Glutamatergic neuron (in vitro differentiated cells): ENCODE data around the gene RNF227. TPM values are rescaled to one million over a fixed set of nuclear protein-coding genes. Genes with fewer than 3 reads are reported as not detected.
"Not testable (repeated sequence)": the region's sequence is repeated elsewhere in the genome, so short reads cannot be mapped to it uniquely, and the experiment has no call there.

Experiments used
- DNase-seq: peaks from one replicate; pipeline ENCODE4 v3.0.0; 2022
- H3K27ac Mint-ChIP-seq: one replicate; pipeline ENCODE4 v1.8.0; 2020; ENCODE audit warnings: mild to moderate bottlenecking, mixed read lengths, inconsistent platforms; ENCODE audit not compliant: unreplicated experiment
- H3K27me3 Mint-ChIP-seq: one replicate; pipeline ENCODE4 v1.8.0; 2020; ENCODE audit warnings: mild to moderate bottlenecking, moderate library complexity, mixed read lengths, inconsistent platforms; ENCODE audit not compliant: unreplicated experiment
- H3K36me3 Mint-ChIP-seq: one replicate; pipeline ENCODE4 v1.8.0; 2020; ENCODE audit warnings: mild to moderate bottlenecking, mixed read lengths, inconsistent platforms; ENCODE audit not compliant: unreplicated experiment
- H3K4me1 Mint-ChIP-seq: one replicate; pipeline ENCODE4 v1.8.0; 2020; ENCODE audit warnings: mild to moderate bottlenecking, low read depth, mixed read lengths, inconsistent platforms; ENCODE audit not compliant: unreplicated experiment
- H3K4me3 Mint-ChIP-seq: one replicate; pipeline ENCODE4 v1.8.0; 2020; ENCODE audit warnings: mild to moderate bottlenecking, mixed read lengths, inconsistent platforms; ENCODE audit not compliant: unreplicated experiment
- H3K9me3 Mint-ChIP-seq: one replicate; pipeline ENCODE4 v1.8.0; 2020; ENCODE audit warnings: mild to moderate bottlenecking, moderate library complexity, mixed read lengths, inconsistent platforms; ENCODE audit not compliant: unreplicated experiment
- total RNA-seq: library from RNA; stranded (reverse); fragmentation: NEBNext Ultra II Directional; extraction: Animal tissue kit (Norgen Biotek cat#: 25700); gene quantifications from one replicate; pipeline ENCODE4 v1.2.1, GENCODE V29; 2021; ENCODE audit not compliant: unreplicated experiment
- TF ChIP-seq, protein P1 (sequence below): fragments of 200-600 bp; sonication (generic); IDR thresholded peaks from one replicate; pipeline ENCODE4 v1.5.0; 2021; ENCODE audit not compliant: partially characterized antibody, unreplicated experiment

RNF227 gene
- total RNA-seq, 1 donor from 2014 or later: 0.49 TPM

DNA sequence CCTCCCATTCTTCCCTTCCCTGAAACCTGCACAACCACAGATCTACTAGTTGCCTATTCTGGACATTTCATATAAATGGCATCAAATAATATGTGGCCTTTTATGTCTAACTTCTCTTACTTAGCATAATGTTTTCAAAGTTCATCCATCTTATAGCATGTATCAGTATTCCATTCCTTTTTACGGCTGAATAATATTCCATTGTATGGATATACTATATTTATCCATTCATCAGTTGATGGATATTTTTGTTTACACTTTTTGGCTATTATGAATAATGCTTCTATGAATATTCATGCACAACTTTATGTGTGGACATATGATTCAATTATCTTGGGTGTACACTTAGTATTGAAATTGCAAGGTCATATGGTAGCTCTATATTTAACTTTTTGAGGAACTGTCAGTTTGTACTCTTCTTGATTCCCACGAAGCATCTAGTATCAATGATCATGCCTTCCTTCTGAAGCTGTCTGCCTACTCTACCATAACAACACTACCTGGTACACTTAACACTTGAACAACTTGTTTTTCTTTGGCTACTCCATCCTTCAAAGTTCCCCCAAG, 40.2 kb downstream of the RNF227 start:
- Mint-ChIP-seq H3K4me1 (no peaks in the 10 kb centered on the region), H3K27ac (no peak overlapping the region), H3K9me3 (no peaks in the 10 kb centered on the region), H3K27me3 (peaks cover 2% of the 10 kb centered on the region), H3K36me3 (no peaks in the 10 kb centered on the region), H3K4me3 (no peak overlapping the region)
- no peak for DNase-seq
- TF ChIP-seq, protein P1, sequence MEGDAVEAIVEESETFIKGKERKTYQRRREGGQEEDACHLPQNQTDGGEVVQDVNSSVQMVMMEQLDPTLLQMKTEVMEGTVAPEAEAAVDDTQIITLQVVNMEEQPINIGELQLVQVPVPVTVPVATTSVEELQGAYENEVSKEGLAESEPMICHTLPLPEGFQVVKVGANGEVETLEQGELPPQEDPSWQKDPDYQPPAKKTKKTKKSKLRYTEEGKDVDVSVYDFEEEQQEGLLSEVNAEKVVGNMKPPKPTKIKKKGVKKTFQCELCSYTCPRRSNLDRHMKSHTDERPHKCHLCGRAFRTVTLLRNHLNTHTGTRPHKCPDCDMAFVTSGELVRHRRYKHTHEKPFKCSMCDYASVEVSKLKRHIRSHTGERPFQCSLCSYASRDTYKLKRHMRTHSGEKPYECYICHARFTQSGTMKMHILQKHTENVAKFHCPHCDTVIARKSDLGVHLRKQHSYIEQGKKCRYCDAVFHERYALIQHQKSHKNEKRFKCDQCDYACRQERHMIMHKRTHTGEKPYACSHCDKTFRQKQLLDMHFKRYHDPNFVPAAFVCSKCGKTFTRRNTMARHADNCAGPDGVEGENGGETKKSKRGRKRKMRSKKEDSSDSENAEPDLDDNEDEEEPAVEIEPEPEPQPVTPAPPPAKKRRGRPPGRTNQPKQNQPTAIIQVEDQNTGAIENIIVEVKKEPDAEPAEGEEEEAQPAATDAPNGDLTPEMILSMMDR: no peak

DNA sequence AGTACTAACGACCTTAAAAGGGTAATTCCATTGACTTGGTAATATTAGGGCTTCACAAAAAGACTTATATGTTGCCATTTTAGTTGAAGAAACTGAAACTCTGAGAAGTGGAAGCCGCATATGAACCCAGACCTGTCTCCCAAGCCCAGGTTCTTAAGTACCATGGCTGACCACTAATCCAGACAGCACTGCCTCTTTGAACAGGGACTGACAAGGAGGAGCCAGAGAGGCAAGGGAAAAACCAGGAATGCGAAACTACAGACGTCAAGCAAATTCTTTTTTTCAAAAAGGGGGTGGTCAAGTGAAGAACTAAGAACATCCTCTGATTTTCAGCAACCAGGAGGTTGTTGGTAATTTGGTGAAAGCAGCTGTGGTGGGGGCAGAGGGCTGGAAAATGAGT, 43.0 kb downstream of the RNF227 start:
- Mint-ChIP-seq H3K27ac (no peak overlapping the region), H3K27me3 (peaks cover 2% of the 10 kb centered on the region), H3K36me3 (peaks cover 1% of the 10 kb centered on the region), H3K4me1 (no peaks in the 10 kb centered on the region), H3K4me3 (no peak overlapping the region), H3K9me3 (no peaks in the 10 kb centered on the region)
- TF ChIP-seq, protein P1: no peak
- no peak for DNase-seq

DNA sequence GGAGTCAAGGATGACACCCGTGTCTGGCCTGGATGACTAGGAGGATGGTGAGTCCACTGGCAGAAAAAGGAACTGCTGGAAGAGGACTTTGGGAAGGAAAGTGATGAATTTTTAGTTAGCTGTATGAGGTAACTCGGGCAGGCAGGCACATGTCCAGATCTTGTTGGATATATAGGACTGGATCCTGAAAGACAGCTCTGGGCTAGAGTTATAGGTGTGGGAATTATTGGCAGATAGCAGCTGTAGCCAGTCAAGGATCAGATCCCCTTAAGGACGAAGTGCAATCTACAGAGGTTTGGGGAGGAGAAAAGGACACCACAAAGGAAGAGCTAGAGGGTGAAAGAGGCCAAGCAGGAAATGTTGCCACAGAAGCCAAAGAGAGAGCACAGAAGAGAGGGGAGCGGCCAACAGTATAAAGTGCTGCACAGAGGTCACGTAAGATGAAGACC, 48.2 kb downstream of the RNF227 start:
- H3K27ac Mint-ChIP-seq: no peak overlapping the region
- H3K4me3 Mint-ChIP-seq: peak overlapping the region; percentile 56
- TF ChIP-seq, protein P1: no peak
- H3K27me3 Mint-ChIP-seq: peaks cover 7% of the 10 kb centered on the region
- no peak for DNase-seq
- H3K4me1 Mint-ChIP-seq: peaks cover under 1% of the 10 kb centered on the region
- H3K9me3 Mint-ChIP-seq: no peaks in the 10 kb centered on the region
- peaks cover 8% of the 10 kb centered on the region for H3K36me3 Mint-ChIP-seq

DNA sequence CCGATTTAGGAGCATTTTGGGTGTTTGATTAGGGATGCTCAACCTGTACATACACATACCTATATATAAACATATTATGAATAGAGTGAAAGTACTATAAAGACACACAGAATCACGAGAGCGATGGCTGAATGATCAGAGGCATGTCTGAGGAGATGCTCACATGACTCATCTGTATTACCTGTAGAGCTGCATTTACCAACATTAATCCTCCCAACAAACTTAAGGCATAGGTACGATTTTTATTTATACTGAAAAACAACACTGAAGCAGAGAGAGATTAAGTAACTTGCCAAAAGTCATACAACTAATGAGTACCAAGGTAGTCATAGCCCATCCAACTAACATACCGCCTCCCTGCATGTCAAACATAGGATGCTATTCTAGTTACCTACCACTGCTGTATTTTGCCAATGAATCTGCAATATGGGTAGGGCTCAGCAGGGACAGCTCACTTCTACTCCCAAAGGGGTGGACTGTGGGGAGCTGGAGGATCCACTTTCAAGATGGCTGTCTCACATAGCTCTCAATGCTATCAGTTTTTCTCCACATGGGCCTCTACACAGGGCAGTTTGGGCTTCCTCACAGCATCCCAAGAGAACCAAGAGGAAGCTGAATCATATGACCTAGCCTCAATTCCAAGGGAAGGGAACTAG, 51.0 kb downstream of the RNF227 start:
- H3K36me3 Mint-ChIP-seq: peaks cover 8% of the 10 kb centered on the region
- no peak overlapping the region for H3K27ac Mint-ChIP-seq
- peaks cover 3% of the 10 kb centered on the region for H3K4me1 Mint-ChIP-seq
- no peak for DNase-seq
- TF ChIP-seq, protein P1: no peak
- H3K4me3 Mint-ChIP-seq: peak overlapping the region; percentile 30
- peaks cover 7% of the 10 kb centered on the region for H3K27me3 Mint-ChIP-seq
- peaks cover 1% of the 10 kb centered on the region for H3K9me3 Mint-ChIP-seq

DNA sequence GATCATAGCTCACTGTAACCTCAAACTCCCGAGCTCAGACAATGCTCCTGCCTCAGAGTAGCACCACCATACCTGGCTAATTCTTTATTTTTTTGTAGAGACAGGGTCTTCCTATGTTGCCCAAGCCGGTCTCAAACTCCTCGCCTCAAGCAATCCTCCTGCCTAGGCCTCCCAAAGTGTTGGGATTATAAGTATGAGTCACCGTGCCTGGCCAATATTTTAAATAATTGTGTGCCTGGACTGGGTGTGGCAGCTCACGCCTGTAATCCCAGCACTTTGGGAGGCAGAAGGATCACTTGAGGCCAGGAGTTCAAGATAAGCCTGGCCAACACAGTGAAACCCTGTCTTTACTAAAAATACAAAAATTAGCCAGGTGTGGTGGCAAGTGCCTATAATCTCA, 51.7 kb downstream of the RNF227 start:
- H3K27me3 Mint-ChIP-seq, H3K9me3 Mint-ChIP-seq, DNase-seq, H3K27ac Mint-ChIP-seq, H3K4me3 Mint-ChIP-seq, H3K4me1 Mint-ChIP-seq, H3K36me3 Mint-ChIP-seq: not testable (repeated sequence)

Other genes starting within 250 kb of the RNF227 start
- gene TP53, start 228.8 kb downstream of the RNF227 start, total RNA-seq: 38.2 TPM
- 19.5 TPM for gene WRAP53, start 227.8 kb downstream of the RNF227 start, total RNA-seq
- gene EFNB3, start 211.1 kb downstream of the RNF227 start, total RNA-seq: 17.9 TPM
- gene DNAH2, start 198.5 kb downstream of the RNF227 start, total RNA-seq: 0.07 TPM
- gene KDM6B, start 82.1 kb downstream of the RNF227 start, total RNA-seq: 191 TPM
- gene TMEM88, start 61.2 kb downstream of the RNF227 start, total RNA-seq: 23.7 TPM
- 49.7 TPM for gene NAA38, start 58.7 kb downstream of the RNF227 start, total RNA-seq
- 9.2 TPM for gene CYB5D1, start 58.3 kb downstream of the RNF227 start, total RNA-seq
- 129 TPM for gene CHD3, start 27.5 kb downstream of the RNF227 start, total RNA-seq
- gene KCNAB3, start 13.6 kb upstream of the RNF227 start, total RNA-seq: 12.3 TPM
- gene TRAPPC1, start 15.7 kb upstream of the RNF227 start, total RNA-seq: 214 TPM
- 55.7 TPM for gene CNTROB, start 15.9 kb upstream of the RNF227 start, total RNA-seq
- gene GUCY2D, start 86.3 kb upstream of the RNF227 start, total RNA-seq: not detected
- not detected for gene ALOX15B, start 122.8 kb upstream of the RNF227 start, total RNA-seq
- gene ALOX12B, start 171.4 kb upstream of the RNF227 start, total RNA-seq: not detected
- not detected for gene ALOXE3, start 202.2 kb upstream of the RNF227 start, total RNA-seq
- gene HES7, start 207.8 kb upstream of the RNF227 start, total RNA-seq: 2.2 TPM
- 64.6 TPM for gene PER1, start 236.1 kb upstream of the RNF227 start, total RNA-seq
- gene VAMP2, start 246.7 kb upstream of the RNF227 start, total RNA-seq: 117 TPM